CD4-positive, alpha-beta T cell treated with Interleukin-4 for 4 hours (primary cell): ENCODE results near the gene P2RX5.
"Not testable (repeated sequence)": the region's sequence is repeated elsewhere in the genome, so short reads cannot be mapped to it uniquely, and the experiment has no call there.

Experiments used
- DNase-seq: peaks from one replicate; pipeline ENCODE4 v3.0.0-alpha.2; 2020

P2RX5 gene

DNA sequence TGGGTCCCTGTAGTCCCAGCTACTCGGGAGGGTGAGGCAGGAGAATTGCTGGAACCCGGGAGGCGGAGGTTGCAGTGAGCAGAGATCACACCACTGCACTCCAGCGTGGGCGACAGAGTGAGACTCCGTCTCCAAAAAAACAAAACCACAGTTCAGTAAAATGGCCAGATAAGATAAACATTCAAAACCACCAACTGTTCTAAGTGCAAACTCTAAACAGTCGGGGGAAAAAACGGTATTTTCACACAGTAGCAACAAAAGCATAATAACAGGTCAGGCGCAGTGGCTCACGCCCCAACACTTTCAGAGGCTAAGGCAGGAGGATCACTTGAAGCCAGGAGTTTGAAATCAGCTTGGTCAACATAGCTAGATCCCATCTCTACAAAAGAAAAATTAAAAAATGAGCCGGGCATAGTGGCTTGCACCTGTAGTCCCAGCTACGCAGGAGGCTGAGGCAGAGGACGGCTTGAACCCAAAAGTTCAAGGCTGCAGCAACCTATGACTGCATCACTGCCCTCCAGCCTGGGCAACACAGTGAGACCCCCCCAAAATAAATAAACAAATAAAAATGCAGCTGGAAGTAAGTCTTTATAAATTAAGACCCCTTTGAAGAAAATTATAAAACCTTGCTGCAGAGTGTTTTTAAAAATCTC is 17.0 kb upstream of the P2RX5 start:
- DNase-seq = peak; percentile 37

DNA sequence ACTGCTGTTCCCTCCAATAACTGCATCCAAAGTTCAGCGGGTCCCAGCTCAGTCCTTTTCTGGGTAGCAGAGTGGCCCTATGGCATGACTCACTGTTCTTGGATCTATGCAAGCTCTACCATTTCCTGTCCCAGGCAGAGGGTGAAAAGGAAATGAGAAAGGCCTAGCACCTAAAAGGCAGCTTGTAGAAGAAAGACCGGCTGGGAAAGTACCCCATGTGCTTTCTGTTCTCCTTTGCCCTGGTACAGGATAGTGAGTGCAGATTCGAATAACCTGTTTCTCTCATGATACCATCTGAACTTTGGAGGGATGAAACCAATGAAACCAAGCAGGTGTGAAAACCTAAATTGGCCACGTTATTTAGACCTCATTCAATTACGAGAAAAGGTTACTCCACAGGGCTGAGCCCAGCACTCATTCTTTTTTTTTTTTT is 15.0 kb upstream of the P2RX5 start:
- DNase-seq = peak; percentile 96

DNA sequence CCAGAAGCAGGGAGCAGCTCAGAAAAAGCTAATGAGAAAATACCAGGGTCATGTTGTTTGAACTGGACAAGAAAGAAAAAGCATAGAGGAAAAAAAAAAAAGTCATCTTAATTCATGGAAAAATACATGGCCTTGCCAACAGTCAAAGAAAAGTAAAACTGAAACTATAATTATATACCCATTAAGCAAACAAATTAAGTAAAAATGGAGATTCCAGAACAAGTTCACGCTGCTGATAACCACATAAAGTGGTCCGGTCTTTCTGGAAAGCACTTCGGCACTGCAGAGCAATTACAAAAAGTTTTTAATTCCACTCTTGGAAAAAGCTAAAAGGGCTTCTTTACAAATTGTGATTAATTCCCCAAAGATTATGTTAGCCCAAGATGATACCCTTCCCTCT is 12.4 kb upstream of the P2RX5 start:
- DNase-seq = no peak

DNA sequence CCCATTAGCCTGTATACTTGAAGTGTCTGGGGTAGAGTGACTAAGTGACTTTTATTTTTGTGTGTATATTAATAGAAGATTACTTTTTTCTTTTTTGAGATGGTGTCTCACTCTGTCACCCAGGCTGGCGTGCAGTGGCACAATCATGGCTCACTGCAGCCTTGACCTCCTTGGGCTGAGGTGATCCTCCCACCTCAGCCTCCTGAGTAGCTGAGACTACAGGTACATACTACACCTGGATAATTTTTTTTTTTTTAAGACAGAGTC is 9.7 kb upstream of the P2RX5 start:
- not testable (repeated sequence) for DNase-seq

DNA sequence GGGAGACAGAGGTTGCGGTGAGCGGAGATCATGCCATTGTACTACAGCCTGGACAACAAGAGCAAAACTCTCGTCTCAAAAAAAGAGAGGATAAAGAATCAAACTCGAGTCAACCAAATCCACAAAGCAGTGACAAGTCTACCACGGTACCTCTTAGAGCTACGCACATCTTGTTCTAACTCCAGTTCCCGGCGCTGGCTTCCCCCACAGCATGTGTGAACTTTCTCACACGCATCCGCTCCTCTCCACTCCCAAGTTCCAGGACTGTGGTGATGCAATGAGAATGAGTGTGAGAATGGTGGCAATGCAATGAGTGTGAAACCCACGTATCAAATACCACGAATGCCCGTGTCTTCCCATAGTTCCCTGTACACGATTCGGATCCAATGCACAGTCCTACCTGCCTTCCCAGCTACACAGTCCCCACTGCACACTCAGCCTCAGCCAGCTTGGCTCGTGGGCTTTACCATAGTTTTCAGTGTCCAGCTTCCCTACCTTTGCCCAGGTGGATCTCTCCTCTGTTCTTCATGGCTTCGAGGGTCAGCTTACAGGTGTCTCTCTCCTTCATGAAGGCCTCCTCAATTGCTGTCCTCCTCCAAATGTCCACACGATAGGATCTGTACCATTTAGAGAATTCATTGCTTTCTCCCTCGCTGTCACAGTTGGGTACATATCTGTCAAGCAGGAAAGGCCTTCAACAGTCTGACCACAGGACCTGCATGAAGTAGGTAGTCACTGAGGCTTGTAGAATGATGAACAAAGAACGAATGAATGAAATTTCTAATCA is 9.2 kb upstream of the P2RX5 start:
- DNase-seq = no peak

DNA sequence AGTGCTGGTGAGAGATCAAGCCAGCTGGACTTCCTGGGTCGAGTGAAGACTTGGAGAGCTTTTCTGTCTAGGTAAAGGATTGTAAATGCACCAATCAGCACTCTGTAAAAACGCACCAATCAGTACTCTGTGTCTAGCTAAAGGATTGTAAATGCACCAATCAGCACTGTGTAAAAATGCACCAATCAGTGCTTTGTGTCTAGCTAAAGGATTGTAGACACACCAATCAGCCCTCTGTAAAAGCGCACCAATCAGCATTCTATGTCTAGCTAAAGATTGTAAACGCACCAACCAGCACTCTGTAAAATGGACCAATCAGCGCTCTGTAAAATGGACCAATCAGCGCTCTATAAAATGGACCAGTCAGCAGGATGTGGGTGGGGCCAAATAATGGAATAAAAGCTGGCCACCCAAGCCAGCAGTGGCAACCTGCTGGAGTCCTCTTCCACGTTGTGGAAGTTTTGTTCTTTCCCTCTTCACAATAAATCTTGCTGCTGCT is 6.1 kb upstream of the P2RX5 start:
- DNase-seq = not testable (repeated sequence)

DNA sequence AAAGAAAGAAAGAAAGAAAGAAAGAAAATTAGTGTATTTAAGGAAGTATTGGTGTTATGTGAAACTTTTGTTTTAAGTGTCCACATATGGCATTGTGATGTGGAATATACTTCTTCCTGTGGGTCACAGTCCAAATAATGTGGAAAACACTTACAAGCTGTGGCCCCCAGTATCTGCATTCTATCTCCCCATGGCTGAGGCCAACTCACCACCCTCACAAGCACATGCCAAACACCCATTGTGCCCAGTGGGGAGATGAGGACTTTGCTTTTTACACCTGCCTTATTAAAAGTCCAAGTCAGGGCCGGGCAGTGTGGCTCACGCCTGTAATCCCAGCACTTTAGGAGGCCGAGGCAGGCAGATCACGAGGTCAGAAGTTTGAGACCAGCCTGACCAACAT is 4.0 kb upstream of the P2RX5 start:
- DNase-seq = no peak

DNA sequence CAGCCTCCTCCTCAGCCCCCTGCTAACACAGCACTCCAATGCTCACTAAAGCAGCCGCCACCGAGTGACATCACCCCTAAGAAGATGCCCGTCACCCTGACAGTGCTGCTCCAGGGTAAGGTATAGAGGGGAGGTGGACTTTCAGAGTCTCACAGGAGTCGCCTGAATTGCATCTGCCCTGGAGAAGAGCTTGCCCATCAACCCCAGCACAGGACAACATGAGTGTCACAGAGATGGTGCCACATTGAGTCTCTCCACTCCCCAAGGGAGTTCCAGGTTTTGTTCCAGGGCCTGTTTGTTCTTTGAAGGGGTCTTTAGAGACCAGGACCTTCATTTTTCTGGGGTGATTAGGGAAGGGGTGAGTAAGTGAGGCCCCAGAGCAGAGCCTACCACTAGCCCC is 2.2 kb upstream of the P2RX5 start:
- DNase-seq = no peak

DNA sequence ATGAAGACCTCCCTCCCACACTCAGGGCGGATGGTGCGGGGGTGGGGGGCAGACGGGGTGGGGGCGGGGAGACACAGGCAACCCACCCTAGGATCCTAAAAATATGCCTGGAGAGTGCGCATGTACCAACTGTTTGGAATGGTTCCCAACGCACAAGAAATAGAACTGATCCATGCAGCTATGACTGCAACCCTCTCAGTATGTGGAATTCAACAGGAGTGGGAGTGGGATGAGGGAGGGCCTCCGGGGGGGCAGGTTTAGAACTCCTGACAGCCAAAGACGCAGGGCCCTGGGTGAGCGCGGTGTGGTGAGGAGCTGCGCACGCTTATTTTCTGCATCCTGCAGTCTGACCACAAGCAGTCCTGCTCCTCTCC is 1.1 kb upstream of the P2RX5 start:
- DNase-seq = no peak

DNA sequence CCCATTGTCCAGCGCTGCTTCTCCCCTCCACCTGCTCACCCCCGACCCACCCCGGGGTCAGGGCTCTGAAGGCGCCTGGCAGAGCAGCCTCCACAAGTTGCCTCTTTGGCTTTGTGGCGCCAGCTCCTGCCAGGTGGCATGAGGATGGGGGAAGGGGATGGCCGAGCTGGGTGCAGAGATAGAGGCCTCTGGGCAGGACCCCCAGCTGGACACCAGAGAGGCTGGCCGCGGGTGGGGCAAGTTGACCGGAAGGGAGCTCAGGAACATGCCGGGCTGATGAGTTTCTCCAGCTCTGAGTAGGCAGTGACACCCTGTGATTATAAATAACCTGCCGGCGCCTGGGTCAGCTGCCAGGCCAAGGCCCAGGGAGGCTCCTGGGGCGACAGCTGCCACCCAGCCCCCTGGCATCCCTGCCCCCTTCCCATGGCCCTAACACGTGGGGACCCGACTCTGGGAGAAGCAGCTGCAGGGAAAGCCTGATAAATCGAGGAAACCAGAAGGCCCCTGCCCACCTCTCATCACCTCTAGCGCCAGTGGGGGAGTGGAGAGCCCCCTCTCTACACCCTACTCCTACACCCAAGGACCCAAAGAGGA is 729 bp downstream of the P2RX5 start:
- DNase-seq = no peak

DNA sequence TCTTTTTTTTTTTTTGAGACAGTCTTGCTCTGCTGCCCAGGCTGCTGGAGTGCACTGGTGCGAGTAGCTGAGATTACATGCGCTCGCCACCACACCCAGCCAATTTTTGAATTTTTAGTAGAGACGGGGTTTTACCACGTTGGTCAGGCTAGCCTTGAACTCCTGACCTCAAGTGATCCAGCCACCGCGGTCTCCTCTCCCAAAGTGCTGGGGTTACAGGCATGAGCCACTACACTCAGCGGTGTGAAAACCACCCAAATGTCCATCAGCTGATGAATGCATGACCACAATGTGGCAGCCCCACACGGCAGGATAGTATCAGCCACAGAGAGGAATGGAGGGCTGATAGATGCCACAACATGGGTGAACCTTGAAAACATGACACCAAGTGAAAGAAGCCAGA is 2.1 kb downstream of the P2RX5 start:
- peak; percentile 55 for DNase-seq

DNA sequence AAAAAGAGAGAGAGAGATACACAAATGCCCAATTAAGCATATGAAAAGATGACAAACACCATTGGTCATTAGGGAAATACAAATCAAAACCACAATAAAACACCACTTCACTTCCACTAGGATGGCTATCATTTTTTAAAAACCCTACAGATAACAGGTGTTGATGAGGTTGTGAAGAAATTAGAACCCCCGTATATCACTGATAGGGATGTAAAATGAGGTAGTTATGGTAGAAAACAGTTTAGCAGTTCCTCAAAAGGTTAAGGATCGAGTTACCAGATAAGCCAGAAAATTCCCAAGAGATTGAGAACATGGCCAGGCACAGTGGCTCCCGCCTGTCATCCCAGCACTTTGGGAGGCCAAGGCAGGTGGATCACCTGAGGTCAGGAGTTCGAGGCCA is 2.8 kb downstream of the P2RX5 start:
- no peak for DNase-seq

DNA sequence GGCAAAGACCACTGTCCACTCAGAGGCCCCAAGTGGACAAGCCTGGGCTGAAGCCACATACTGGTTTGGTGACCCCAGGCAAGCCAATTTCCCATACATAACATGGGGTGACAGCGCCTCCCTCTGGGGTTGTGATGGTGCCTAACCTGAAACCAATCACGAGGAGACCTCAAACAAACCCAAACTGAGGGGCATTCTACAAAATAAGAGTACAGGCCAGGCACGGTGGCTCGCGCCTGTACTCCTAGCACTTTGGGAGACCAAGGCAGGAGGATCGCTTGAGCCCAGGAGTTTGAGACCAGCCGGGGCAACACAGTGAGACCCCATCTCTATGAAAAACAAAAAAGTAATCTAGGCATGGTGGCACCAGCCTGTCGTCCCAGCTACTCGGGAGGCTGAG is 3.6 kb downstream of the P2RX5 start:
- no peak for DNase-seq

DNA sequence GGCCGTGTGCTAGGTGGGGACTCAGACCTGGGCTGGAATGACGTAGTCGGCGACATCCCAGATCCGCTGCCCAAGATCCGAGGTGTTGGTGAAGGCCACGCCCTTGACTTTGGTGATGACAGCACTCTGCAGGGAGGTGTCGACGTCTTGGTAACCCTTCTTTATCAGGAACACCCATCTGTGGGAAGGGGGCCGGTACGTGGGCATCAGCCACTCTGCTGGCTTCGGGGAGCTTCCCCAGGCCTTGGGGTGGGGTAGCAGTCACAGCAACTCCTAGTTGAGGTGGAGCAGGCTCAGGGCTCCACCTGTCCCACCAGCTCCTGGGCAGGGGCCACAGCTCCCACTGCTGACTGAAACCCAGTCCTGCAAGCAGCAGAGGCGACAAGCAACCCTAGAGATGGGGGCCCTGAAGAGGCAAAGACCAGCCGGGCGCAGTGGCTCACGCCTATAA is 4.3 kb downstream of the P2RX5 start:
- no peak for DNase-seq

DNA sequence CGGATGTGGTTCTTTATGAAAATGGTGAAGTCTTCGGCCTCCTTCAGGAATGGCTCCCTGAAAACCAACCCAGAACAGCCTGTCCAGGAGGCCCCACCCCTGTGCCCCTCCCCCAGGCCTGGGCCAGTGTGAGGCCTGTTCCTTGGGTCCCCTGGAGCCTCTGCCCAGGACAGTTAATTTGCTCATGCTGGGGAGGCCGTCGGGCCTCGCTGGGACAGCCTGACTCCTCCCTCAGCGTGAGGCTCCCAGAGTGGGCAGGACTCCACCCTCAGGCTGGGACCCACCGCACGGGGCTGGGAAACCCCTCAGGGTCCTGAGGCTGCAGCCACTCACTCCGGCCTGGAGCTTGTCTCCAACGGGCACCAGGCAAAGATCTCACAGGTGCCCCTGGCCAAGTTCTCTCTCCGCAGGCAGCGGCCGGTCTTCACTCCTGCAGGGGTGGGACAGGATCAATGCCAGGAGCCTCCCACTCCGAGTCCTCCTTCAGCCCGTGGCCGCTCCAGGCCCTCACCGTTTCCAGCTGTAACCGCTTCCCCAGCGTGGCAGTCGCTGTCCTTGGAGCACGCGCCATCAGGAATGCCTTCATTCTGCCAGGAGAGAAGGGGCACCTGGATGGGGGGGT is 5.8 kb downstream of the P2RX5 start:
- DNase-seq = no peak

DNA sequence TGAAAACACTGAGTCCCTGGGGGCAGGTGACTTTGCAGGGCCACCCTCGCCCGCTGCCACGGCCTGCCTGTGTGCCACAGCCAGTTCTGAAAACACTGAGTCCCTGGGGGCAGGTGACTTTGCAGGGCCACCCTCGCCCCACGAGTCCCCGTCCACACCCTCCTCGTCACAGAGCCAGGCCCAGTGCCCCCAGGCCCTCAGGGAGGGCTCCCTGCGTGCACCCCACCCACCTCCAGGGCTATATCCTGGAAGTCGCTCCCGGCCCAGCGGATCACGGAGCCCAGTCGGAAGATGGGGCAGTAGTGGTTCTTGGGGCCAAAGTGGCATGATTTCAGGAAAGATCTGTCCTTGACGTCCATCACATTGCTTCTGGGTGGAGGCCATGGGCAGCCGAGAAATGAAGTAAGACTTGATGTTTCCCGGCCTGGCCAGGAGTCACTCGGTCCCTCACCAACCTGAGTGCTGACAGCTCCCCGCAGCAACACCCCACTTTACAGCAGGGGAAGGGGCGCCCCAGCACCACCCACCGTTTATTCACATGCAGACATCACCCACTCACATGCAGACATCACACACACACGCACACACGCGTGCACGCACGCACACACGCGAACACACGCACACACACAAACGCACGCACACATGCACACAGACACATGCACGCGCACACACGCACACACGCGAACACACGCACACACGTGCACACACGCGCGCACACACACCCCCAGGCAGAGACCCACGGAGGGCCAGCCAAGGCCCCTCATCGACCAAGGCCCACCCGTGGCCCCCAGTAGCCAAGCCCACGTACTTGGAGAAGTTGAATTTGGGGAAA is 6.5 kb downstream of the P2RX5 start:
- DNase-seq = no peak

DNA sequence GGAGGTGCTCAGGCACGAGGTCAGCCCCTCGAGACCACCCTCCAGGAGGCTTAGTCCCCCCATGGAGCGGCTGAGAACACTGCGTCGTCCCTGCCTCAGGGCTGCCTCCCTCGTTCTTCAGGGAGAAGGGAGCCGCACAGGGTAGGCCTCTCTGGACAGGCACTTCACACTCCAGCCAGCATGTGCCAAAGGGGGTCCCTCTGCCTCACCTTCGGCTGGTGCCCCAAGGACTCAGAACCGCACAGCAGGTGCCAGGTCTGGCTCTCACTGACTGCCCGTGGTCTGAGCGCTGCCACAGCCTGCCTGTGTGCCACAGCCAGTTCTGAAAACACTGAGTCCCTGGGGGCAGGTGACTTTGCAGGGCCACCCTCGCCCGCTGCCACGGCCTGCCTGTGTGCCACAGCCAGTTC is 7.1 kb downstream of the P2RX5 start:
- no peak for DNase-seq

DNA sequence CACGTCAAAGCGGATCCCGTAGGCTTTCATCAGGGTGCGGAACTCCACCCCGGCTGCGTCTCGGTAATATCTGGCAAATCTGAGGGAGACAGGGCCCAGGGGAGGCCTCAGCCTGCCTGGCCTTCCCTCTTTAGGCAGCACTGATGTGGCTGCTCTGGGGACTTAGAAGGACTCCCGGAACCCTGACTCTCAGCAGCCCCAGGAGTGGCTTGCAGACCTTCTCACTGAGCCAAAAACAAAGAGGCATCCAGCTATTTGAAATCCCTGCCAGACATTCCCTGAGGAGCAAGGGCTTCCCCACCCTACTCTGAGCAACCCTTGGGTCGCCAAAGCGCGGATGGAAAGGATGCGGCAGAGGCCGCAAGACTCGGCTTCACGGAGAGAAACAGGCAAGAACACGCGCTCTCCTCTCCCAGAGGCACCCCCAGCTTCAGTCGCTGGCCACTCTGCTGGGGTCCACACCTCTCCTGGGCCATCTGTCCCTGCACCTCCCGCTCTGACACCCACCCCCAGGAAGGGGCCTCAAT is 7.9 kb downstream of the P2RX5 start:
- no peak for DNase-seq

DNA sequence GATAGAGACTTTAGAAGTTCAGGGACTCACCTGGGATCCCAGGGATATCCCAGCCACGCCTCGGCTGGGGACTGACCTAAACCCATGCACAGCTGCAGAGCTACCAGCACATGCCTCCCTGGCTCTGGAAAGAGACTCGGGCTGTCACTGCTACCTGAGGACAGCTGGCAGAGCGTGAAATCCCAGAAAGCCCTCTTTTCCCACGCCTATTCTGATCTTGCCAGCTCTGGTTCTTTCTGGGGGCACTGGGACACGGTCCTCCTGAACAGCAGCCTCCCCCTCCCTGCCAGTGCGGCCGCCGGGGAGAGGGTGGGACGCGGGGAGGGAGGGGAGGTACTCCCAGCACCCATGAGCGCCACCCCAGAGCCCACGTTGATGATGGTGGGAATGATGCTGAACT is 10.8 kb downstream of the P2RX5 start:
- DNase-seq = no peak

DNA sequence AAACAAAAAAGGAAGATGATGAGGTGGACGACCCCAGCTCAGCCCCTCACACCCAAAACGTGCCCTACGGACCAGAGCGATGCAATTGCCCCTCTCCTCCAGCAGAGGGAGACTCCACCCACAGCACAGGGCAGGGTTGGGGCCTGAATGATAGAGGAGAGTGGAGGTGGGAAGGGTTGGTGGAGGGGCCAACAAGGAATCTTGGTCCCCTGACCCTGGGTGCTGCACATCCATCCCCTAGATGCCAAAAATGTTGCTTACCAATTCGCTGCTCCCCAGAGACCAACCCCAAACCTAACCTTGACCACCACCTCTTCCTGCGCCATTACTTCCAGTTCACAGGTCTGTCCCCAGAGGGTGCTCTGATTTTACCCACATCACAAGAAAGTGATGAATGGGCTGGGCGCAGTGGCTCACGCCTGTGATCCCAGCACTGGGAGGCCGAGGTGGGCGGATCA is 12.9 kb downstream of the P2RX5 start:
- peak; percentile 51 for DNase-seq

DNA sequence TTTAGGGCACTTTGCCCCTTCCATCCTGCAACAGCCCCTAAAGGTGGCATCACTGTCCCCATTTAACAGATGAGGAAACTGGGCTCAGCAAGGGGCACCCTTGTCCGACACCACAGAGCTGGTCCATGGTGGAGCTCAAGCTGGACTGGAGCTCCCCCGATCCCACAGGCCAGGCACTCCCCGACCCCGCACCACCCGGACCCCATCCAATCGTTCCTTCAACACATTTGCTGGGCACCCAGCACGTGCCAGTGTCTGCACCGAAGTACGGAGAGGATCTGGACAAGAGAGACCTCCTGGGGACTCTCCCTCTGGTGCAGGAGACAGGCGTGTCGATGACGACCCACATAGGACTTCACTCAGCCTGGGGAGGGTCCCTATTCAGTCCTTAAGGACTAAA is 13.9 kb downstream of the P2RX5 start:
- DNase-seq = no peak

DNA sequence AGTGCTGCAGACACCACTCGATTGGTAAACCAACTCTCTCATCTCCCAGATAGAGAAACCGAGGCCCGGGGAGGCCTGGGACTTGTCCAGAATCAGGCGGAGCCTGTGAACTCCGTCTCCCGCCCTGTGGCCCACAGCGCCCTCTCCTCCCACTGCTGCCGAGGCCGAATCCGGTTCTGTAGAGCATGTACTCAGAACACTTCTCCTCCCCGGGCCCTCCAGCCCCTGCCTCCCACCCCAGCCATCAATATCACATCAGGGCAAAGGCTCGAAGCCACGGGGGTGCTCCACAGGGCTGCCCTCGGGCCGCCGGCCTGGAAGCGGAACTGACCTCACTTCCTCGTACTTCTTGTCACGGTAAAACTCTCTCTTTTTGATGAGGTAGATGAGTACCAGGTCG is 14.4 kb downstream of the P2RX5 start:
- no peak for DNase-seq

DNA sequence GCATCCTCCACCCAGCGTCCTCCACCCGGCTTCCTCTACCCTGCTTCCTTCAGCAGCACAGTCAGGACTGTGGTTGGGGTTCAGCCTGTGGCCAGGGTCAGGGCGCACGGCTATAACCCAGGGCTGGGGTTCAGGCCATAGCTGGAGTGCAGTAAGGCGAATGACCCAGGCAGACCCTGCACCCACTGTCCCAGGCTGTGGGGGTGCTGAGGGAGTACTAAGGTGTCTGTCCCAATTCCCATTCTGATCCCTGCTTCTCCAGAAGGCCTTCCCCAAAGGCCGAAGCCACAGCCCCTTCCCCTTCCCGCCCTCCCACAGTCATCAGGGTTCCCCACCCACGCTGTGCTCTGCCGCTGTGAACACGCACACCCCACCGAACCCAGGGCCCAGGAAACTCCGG is 14.9 kb downstream of the P2RX5 start:
- DNase-seq = no peak
